ENCODE measurements around the gene COQ9. TPM values are rescaled to one million over a fixed set of nuclear protein-coding genes. Genes with fewer than 3 reads are reported as not detected.

The COQ9 gene
- total and polyA plus RNA-seq, 2 experiments from 2014 or later: 26.6 to 36.3 TPM

GRCh38 chr16:57407521-57408353 lies 39.5 kb upstream of the COQ9 start (continued):
- TF ChIP-seq ZNF462 (CRISPR knock-in tag; IDR thresholded peaks at IDR 0.05) (no peak), ZNF114 (CRISPR knock-in tag; IDR thresholded peaks at IDR 0.05) (no peak), EZH2 (IDR thresholded peaks at IDR 0.05; ENCODE audit: low read depth, unreplicated experiment) (no peak), JUNB (IDR thresholded peaks at IDR 0.05; ENCODE audit: unreplicated experiment) (no peak), EZH2phosphoT487 (IDR thresholded peaks at IDR 0.05; ENCODE audit: unreplicated experiment) (no peak), CREB1 (CRISPR knock-in tag; IDR thresholded peaks at IDR 0.05; ENCODE audit: low read depth) (no peak), ETS1 (IDR thresholded peaks at IDR 0.05) (no peak), STAT1 (IDR thresholded peaks at IDR 0.05; ENCODE audit: unreplicated experiment) (no peak)

Measured in GM23338 (cell line).